NCI-H1694 treated with DMSO at 0.1 percent for 48 hours (cell line): Measurements from ENCODE around the gene SMAD7.

Experiments used
- DNase-seq: peaks from one replicate; lab custom pipeline; 2025; lab: John Stamatoyannopoulos, UW

The SMAD7 gene

DNA sequence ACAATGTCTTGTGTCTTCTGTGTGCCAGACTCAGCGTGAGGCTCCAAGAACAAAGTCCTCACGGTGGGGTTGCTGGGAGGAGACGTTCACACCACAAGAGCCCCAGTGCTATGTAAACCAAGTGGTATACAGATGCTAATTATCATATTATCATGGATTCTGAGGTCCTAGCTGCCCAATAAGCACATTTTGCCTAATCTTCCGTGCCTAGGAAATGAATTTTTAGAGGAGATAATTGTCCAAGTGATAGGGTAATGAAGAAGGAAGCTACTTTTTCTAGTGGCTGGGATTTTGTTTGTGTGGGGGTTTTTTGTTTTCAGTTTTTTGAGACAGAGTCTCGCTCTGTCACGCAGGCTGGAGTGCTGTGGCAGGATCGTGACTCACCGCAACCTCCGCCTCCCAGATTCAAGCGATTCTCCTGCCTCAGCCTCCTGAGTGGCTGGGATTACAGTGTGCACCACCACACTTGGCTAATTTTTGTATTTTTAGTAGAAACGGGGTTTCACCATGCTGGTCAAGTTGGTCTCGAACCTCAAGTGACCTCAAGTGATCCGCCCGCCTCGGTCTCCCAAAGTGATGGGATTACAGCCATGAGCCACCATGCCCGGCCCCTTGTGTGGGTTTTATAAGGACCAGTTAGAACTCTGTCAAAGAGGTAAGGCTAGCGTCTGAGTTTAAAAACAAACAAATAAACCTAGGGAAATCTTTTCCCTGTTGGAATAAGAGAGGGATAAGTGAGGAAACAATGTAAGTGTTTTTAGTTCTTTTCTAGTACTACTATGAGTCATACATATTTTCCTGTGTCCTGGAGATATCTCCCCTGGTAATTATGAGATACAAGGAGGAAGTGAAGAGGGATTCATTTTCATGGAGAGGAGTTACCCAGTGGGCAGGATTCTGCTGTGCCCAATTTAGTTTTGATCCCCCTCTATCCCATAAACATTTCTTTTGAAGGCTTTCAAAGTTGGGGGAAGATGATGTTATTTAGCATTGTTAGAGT lies 9.5 kb upstream of the SMAD7 start:
- no peak for DNase-seq

DNA sequence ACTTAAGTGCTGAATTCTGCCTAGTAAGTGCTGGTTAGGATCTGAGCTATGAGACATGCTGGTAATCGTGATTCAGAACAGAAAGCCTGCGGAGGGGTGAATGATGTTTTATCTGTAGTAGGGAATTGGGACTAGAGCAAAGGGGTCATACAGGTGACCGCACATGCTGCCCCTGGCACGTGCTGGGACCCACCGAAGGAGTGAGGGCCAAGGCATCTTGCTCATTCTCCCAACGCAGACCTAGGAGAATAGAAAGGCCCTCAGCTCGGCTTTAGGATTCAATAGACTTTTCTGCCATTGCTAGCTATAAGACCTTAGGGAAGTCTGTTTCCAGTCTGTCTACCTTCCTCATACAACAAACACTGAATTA lies 8.8 kb upstream of the SMAD7 start:
- no peak for DNase-seq

DNA sequence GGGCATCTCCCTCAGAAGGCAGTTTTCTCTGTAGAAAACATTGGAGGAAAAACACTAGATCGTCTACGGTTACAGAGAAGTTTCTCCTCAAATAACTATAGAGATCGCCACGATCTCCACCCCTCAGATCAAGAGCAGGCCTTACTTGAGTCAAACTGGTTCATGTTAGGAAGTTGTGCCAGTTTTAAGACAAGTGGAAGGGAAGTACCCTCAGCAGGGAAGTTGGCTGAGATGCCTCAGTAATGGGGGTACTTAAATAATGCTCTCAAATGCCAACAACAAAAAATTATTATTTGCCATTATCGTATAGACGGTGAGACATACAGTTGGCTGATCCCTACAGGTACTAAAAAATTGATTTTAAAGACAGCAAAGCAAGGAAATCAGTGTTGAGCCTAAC lies 8.2 kb upstream of the SMAD7 start:
- no peak for DNase-seq

DNA sequence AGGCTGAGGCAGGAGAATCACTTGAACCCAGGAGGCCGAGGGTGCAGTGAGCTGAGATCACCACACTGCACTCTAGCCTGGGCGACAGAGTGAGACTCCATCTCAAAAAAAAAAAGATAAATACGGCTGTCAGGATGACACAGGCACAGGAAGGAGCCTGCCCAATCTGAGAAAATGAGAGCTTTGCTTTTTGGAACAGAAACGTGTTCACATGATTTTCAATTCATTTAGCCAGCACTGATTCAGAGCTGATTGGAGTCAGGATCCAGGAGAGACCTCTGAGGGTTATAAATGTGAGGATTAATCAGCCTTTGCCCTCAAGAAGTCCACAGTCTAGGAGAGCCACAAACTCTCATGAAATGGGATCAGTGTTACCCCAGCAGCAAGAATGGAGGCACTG lies 6.9 kb upstream of the SMAD7 start:
- no peak for DNase-seq

DNA sequence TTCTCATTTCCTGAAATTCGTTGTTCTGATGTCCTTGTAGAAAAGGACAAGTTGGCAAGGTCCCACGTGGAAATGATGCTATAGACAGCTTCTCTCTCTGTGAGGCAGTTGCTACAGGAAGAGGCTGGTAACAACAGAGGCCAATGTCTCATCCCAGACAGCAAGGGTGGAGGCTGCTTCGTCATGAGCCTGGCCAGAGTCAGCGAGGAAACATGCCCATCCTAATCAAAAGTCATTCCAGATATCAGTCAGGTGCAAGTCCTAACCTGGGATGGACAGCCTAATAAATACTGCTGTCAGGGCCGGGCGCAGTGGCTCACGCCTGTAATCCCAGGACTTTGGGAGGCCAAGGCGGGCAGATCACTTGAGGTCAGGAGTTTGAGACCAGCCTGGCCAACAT lies 6.4 kb upstream of the SMAD7 start:
- no peak for DNase-seq

DNA sequence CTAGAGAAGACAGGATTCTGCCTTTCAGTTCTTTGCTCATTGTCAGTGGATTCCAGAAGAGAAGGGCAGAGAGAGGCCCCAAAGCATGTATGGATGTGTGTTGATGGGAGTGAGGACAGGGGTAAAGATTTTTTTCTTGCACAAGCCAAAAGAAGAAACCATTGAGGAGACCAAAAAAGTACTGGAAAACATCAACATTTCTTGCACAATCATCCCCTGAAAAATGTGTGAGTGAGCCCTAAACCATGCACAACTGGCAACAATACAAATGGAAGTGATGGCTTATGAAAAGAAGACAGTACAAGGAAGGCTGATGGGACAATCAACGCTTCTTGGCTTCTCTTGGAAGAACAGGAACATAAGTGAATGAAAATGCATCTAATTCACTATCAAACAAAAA lies 5.6 kb upstream of the SMAD7 start:
- no peak for DNase-seq

DNA sequence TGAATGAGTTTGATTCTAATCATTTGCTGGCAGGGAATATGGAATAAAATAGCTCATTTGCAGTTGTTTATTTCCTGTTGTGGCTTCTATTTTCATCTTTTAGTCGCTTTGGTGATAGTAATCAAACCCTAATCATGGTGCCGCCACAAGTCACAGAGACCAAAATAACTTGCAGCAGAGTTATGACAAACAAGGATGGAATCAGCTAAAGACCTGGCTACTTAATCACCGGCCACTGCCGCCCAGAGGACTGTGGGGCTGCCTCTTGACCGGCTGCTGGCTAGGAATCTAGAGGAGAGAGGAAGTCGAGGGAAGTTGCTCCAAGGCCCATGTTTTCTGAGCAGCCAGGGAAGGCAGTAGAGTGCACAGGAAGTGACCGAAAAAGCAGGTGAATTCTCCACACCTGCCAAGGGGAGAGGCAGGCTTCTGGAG lies 5.1 kb upstream of the SMAD7 start:
- no peak for DNase-seq

DNA sequence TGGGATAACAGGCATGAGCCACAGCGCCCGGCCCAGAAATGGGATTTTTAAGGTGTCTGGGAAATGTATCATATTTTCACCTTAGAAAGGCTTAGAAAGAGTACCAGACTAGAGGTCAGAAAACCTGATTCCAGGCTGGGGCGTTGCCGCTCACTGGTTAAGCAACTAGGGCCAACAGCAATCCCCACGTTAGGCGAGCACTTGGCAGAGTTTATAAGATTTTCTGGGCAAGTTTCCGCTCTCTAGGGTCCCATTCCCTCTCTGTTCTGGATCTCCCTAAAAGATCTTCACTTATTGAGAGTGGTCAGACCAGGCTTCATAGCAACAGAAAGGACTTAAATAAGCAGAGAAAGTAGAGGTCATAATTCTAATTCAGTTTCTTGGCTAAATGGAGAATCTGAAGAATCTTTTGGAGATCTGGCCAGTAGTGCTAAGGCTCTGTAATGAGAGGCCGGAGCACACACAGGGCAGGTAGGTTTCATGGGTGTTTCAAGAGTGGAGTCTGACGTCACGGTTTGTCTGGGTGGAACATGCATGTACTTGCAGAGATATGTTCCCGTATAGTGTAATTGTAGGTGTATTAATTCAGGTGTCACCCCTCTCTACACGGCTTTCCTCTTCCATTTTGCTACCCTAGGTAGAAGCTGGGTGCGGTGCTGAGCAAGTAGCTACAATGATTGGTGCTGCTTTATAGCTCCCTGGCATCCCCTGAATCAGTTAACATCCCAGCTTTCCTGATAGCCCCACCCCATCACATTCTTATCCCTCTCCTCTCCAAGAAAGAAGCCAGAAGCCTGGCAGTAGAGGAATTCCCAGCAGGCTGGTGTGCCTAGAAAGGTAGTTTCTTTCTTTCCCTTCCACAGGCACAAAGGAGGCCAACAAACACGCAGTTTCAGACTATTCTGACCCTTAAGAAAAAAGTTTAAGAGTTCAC lies 4.4 kb upstream of the SMAD7 start:
- DNase-seq, result no peak

DNA sequence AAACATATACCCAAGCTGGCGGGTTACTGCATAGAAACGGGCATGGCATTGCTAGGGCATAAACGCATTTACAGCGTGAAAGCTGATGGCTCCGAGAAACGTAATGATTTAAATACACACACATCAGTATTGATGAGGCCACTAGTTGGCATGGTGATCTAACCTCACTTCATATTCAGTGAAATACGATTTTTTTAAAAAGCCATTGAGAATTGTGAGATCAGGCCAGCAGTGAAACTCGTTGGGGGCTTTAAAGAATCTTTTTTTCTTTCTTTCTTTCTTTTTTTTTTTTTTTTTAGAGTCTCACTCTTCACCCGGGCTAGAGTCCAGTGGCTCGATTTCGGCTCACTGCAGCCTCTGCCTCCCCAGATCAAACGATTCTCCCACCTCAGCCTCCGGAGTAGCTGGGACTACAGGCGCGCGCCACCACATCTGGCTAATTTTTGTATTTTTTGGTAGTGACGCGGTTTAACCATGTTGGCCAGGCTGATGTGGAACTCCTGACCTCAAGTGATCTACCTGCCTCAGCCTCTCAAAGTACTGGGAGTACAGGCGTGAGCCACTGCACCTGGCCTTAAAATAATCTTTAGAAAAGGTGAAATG lies 2.4 kb upstream of the SMAD7 start:
- no peak for DNase-seq

DNA sequence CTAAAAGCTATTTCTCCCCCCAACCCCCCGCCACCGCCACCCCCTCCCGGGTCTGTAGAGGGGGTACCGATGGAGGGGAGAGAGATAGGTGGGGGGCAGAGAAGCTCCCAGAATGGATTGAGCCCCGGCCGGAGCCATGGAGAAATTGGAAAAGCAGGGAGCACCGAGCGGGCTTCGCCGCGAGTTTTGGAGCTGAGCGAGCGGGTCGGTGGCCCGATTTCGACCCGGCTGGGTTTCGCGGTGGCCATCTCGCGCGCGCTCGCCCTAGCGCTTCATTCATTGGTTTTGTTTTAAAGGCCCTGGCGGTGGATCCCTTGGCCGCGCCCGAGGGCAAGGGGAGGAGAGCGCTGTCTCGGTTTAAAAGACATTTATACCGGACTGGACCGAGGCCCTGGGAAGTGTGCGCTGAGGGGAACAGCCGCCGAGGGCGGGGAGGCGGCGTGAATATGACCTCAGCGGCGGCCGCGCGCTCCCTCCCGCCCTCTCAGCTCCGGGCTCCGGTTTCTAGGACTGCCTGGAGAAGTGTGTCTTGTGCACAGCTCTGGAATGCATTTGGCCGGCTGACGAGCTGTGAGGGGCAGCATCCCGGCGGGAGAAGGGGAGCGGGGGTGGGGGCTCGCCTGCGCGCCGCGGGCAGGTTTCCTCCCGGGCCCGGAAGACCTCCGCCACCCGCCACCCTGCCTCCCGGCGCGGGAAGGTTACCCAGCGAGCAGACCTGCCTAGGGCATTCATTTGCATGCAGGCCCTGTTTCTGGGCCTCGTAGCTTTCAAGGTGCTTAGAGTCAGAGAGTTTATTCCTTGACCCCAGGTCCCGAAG lies 1.7 kb upstream of the SMAD7 start:
- DNase-seq, result no peak

DNA sequence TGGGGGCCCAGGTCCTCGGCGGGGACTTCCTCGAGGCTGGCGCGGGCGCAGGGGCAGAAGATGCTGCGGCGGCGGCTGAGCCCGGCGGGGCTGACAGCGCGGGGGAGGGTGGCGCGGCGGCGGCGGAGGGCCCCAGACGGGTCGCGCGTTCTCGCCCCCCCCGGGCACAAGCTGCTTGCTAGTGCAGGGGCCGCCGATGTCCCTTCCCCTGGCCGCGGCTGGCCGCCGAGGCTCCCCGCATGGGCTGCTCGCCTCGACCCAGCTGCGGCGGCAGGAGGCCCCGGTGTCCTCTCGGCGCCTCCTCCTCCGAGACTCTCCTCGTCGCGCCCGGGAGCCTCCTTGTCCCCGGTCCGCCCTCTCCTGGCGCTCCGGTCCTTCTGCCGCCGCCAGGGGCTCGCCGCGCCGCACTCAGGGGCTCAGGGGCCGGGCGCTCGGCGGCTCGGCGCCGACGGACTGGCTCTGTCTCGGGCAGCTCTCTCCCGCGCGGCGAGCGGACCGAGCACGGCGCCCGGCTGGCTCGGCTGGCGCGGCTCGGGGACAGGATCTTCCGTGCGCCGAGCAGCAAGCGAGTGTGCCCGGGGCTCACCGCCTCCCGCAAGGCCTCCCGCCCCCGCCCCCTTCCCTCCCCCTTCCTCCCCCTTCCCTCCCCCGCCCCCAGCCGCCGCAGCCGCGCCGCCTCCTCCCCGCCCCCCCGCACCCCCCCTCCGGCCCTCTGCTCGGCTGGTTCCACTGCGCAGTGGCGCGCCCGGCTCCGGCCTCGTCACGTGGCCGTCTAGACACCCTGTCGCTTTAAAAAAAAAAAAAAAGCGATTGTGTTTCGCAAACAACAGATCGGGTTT lies 902 bp upstream of the SMAD7 start:
- peak; percentile 22 for DNase-seq

DNA sequence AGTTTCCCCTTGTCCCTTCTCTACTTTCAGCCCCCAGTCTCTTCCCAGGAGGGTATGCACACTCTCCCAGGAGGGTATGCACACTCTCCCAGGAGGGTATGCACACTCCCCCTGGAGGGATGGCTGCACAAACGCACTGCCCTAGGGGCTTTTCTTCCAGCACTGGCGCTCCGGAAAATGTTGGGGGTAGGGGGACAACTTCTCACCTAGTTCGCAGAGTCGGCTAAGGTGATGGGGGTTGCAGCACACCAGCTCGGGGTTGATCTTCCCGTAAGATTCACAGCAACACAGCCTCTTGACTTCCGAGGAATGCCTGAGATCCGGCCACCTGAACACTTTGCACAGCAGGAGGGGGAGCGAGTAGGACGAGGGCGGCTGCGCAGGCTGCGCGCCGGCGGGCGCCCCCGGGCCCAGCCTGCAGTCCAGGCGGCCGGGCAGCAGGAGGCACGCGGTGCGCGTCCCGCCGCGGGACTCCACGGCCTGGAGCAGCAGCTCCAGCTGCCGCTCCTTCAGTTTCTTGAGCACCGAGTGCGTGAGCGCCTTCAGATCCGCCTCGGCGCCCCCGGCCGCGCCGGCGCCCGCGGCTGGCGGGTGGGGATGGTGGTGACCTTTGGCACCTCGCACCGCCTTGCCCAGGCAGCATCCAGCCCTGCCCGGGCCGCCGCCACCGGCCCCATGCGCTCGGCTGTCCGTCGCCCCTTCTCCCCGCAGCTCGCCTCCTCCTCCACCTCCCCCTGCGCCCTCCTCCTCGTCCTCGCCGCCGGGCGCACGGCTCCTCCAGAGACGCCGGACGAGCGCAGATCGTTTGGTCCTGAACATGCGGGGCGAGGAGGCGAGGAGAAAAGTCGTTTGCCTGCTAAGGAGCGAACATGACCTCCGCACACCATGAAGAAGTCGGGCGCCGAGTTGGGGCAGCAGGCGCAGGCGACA lies 894 bp downstream of the SMAD7 start:
- DNase-seq, result no peak

DNA sequence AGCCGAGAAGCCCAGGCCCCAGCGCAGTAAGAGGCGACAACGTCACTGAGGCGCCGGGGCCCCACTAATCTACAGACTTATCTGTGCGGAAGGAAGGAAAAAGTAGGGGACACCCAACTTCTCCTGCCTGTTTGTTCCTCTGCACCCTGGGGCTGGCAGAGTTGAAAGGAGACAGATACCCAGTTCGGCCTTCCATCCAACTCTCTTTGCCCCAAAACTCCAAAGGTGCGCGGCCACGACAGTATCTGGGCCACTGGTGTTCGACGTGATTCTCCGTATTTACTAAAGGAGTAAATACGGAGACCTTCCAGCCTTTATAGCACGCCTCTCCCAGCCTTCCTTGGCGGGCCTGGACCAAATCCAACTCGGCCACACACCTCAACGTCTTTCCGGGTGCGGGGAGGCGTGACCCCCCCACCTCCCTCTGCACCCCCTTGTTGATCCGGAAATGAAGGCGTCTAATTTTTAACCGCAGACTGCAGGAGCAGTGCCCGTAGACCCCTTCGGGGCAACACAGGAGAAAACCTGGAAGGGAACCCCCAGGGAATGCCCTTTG lies 1.6 kb downstream of the SMAD7 start:
- DNase-seq, result no peak

DNA sequence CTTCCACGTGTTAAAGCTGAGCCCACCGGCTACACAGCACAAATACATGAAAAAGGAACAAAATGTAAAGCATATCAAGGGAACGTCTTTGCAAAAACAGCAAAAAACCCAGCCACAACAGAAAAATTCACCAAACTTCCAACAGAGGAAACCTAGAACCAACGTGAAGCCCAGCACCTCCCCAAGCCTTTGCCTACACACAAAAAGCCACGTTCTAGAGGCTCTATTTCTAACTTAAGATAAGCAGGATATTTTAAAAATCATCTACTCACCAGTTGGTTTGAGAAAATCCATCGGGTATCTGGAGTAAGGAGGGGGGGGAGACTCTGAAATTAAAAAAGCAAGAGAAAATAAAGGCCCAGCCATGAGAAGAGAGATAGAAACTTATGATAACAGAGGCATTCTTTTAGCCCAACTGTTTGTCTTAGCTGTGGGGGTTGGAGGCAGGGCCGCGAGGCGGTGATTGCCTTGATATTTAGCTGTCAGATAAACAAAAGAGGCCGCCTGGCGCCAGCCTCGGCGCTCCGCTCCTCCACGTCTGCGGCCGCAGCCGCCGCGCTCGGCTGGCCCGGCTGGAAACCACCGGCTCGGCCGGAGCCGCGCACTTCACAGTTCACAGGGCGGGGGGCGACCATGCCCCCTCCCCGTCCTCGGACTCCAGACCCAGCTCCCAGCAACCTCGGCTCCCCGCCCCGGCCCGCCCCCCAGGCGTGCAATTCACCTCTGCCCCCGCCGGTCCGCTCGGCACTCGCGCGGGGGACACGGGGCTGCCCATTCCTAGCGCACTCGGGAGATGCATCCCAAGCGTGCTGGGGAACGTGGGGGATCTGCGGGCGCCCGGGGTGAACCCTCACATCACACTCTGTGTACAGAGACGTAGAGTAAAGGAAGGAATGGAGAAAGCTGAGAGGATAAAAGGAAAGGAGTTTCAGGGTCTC lies 2.4 kb downstream of the SMAD7 start:
- DNase-seq, result no peak

DNA sequence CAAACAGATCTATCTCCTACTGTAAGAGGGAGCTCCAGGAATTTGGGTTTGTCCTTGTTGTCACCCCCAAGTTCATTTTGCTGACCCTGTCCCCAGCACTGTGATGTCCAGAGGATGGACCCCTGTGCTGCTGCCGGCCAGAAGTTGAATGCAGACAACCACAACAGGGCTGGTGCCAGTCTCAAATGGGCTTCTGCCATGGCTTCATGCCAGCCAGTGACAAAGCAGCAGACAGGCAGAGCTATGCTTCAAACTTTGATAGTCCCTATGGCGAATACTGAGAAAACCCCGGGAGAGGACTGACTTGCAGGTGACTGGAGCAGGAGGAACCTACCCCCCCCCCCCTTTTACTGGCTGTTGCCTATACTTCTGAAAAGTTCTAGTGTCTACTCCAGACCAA lies 3.2 kb downstream of the SMAD7 start:
- DNase-seq, result no peak

DNA sequence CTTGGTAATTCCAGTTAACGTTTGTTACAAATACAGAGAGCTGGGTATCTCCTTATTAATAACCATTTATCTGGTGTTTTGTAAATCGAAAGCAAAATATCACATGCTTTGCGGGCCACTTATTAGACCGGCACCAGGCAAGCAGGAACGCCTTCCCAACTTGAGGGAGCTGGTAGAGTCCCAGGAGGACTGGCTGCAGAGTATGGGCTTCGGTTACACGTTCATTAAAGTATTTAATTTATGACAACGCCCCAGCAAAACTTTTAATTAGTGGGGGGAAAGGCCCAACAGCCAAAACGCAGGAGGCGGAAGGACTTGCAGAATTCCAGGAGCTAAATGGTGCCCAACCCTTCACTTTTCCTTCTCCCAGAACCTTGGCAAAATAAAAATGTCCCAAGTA lies 3.7 kb downstream of the SMAD7 start:
- DNase-seq, result no peak

DNA sequence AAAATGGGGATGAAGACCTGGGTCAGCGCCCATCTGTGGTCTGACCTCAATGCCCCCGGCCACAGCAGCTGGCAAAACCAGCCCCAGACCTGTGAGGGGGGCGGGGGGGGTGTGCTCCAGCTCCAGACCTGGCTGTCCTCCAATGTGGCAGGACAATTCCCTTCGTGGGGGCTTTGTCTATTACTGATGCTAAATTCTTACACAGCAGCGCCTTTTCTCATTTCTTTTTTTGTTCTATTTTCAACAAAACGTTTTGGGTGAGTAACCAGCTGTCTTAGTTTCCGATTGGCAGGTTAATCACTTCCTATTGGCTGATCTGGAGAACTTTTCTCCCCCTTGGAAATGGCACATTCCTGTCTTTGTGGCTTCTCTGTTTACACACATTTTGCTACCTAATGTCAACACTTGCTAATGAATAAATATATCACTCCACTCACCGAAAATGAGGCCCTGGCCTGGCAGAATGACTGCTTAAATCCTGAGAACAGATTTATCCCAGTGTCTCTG lies 4.4 kb downstream of the SMAD7 start:
- DNase-seq, result no peak

DNA sequence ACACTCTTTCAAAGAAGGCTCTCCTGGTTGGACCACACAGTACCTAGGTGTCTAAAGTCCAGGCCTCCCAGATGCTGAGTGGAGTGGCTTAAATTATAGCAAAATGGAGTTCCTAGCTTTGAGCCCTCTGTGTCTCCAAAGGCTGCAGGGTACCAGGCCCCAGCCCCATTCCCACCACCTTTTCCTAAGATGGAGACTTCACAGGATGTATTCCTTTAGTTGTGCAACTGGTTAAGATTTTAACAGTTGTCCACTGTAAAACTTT lies 4.9 kb downstream of the SMAD7 start:
- DNase-seq, result no peak
